Measurements from ENCODE around the gene EPM2A. TPM values are rescaled to one million over a fixed set of nuclear protein-coding genes. Genes with fewer than 3 reads are reported as not detected.

EPM2A gene
- total RNA-seq, 1 experiment from 2014 or later = 4.7 TPM

DNA sequence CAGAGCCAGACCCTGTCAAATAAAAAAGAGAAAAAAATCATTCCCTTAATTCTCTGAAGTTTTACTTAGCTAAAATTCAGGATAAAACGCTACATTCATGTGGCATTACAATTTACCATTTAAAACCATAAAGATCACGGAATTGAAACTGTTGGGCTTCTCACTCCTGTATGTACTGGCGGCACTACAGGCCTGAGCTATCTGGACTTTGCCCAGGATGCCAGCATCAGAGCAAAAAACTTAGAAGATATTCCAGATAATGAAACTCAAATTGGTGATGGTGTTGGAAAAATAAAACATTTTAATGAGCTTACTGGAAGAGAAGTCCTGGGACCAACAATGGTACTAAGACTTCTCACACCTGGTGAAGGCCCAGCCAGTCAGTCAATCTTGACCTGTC is 14.2 kb downstream of the EPM2A start:
- H3K79me2 ChIP-seq (ENCODE audit: low read depth) = no peaks in the 10 kb centered on the region
- H3K9me2 ChIP-seq (ENCODE audit: insufficient read depth) = no peaks in the 10 kb centered on the region
- no peaks in the 10 kb centered on the region; the same call in 1 of the 2 replicates for H3K9me3 ChIP-seq (ENCODE audit: insufficient read depth, low read depth)
- H3K4me2 ChIP-seq = no peak overlapping the region
- no peaks in the 10 kb centered on the region for H3K36me3 ChIP-seq (ENCODE audit: low read depth)
- H2AFZ ChIP-seq = no peak overlapping the region
- no peak overlapping the region for H3K4me3 ChIP-seq
- H3F3A ChIP-seq (ENCODE audit: insufficient read depth, low read depth) = no peaks in the 10 kb centered on the region
- intact Hi-C loops (cut with micrococcal nuclease; ENCODE audit: unreplicated experiment) = no loop called here
- no peaks in the 10 kb centered on the region for H3K27me3 ChIP-seq (ENCODE audit: insufficient read depth, low read depth)
- H4K20me1 ChIP-seq (ENCODE audit: insufficient read depth) = no peaks in the 10 kb centered on the region
- no TSS peak for BruUV-seq (replicated peaks)
- ChIA-PET POLR2A (ENCODE audit: unreplicated experiment) (no interaction called here), CTCF (no interaction called here)
- H3K27ac ChIP-seq = no peak overlapping the region
- TF ChIP-seq, protein P1, sequence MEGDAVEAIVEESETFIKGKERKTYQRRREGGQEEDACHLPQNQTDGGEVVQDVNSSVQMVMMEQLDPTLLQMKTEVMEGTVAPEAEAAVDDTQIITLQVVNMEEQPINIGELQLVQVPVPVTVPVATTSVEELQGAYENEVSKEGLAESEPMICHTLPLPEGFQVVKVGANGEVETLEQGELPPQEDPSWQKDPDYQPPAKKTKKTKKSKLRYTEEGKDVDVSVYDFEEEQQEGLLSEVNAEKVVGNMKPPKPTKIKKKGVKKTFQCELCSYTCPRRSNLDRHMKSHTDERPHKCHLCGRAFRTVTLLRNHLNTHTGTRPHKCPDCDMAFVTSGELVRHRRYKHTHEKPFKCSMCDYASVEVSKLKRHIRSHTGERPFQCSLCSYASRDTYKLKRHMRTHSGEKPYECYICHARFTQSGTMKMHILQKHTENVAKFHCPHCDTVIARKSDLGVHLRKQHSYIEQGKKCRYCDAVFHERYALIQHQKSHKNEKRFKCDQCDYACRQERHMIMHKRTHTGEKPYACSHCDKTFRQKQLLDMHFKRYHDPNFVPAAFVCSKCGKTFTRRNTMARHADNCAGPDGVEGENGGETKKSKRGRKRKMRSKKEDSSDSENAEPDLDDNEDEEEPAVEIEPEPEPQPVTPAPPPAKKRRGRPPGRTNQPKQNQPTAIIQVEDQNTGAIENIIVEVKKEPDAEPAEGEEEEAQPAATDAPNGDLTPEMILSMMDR (conservative IDR thresholded peaks at IDR 0.05) = no peak
- no peaks in the 10 kb centered on the region for H3K4me1 ChIP-seq (replicated peaks; ENCODE audit: insufficient read depth)
- no peak for DNase-seq

DNA sequence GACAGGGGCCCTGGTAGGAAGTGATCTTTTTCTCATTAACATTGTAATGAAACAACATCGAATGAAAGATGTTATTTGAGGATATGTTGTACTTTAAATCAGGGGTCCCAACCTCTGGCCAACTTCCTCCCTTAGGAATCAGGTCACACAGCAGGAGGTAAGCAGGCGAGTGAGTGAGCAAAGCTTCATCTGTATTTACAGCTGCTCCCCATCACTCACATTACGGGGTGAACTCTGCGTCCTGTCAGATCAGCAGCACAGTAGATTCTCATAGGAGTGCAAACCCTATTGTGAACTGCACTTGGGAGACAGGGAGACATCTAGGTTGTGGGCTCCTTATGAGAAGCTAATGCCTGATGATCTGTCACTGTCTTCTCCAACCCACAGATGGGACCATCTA is 19.9 kb downstream of the EPM2A start:
- ChIA-PET CTCF (no interaction called here), POLR2A (ENCODE audit: unreplicated experiment) (interaction anchor here (0.8 kb wide), 1 partner anchor 38 kb away, joined by 3 read pairs; no protein-coding TSS in a partner anchor)

GRCh38 chr6:145714731-145715130 is 20.6 kb downstream of the EPM2A start:
- H3K4me2 ChIP-seq = no peak overlapping the region
- H3K4me1 ChIP-seq (replicated peaks; ENCODE audit: insufficient read depth) = no peaks in the 10 kb centered on the region
- intact Hi-C loops (cut with micrococcal nuclease; ENCODE audit: unreplicated experiment) = no loop called here
- no peaks in the 10 kb centered on the region; the same call in 1 of the 2 replicates for H3K9me3 ChIP-seq (ENCODE audit: insufficient read depth, low read depth)
- TF ChIP-seq, protein P1 (conservative IDR thresholded peaks at IDR 0.05) = no peak
- no peak for TF ChIP-seq EZH2 (IDR thresholded peaks at IDR 0.05; ENCODE audit: low read depth)
- ChIA-PET CTCF (no interaction called here), POLR2A (ENCODE audit: unreplicated experiment) (no interaction called here)
- no peaks in the 10 kb centered on the region for H3K79me2 ChIP-seq (ENCODE audit: low read depth)
- H2AFZ ChIP-seq = no peak overlapping the region
- H3K36me3 ChIP-seq (ENCODE audit: low read depth) = no peaks in the 10 kb centered on the region
- BruUV-seq (replicated peaks) = no TSS peak
- H3K9me2 ChIP-seq (ENCODE audit: insufficient read depth) = no peaks in the 10 kb centered on the region
- no peak for DNase-seq
- no peak overlapping the region for H3K4me3 ChIP-seq
- no peaks in the 10 kb centered on the region for H3K27me3 ChIP-seq (ENCODE audit: insufficient read depth, low read depth)
- H3K27ac ChIP-seq = no peak overlapping the region
- no peaks in the 10 kb centered on the region for H3F3A ChIP-seq (ENCODE audit: insufficient read depth, low read depth)
- no peaks in the 10 kb centered on the region for H4K20me1 ChIP-seq (ENCODE audit: insufficient read depth)

More for the DNA sequence above, 19.9 kb downstream of the EPM2A start:
- H3K27me3 ChIP-seq (ENCODE audit: insufficient read depth, low read depth) = no peaks in the 10 kb centered on the region
- H3K4me3 ChIP-seq = no peak overlapping the region
- no peaks in the 10 kb centered on the region for H3K4me1 ChIP-seq (replicated peaks; ENCODE audit: insufficient read depth)
- no peaks in the 10 kb centered on the region for H3K9me2 ChIP-seq (ENCODE audit: insufficient read depth)
- H3K36me3 ChIP-seq (ENCODE audit: low read depth) = no peaks in the 10 kb centered on the region
- TF ChIP-seq, protein P1 (conservative IDR thresholded peaks at IDR 0.05) = no peak
- no peak for TF ChIP-seq EZH2 (IDR thresholded peaks at IDR 0.05; ENCODE audit: low read depth)
- no peak for DNase-seq
- no peak overlapping the region for H2AFZ ChIP-seq
- intact Hi-C loops (cut with micrococcal nuclease; ENCODE audit: unreplicated experiment) = no loop called here
- H3K79me2 ChIP-seq (ENCODE audit: low read depth) = no peaks in the 10 kb centered on the region
- no TSS peak for BruUV-seq (replicated peaks)
- no peaks in the 10 kb centered on the region; the same call in 1 of the 2 replicates for H3K9me3 ChIP-seq (ENCODE audit: insufficient read depth, low read depth)
- no peak overlapping the region for H3K4me2 ChIP-seq
- H4K20me1 ChIP-seq (ENCODE audit: insufficient read depth) = no peaks in the 10 kb centered on the region
- H3K27ac ChIP-seq = no peak overlapping the region
- H3F3A ChIP-seq (ENCODE audit: insufficient read depth, low read depth) = no peaks in the 10 kb centered on the region
